ENCODE data around the gene DPP8.
"Not testable (repeated sequence)": the region's sequence is repeated elsewhere in the genome, so short reads cannot be mapped to it uniquely, and the experiment has no call there.

DPP8 gene

DNA sequence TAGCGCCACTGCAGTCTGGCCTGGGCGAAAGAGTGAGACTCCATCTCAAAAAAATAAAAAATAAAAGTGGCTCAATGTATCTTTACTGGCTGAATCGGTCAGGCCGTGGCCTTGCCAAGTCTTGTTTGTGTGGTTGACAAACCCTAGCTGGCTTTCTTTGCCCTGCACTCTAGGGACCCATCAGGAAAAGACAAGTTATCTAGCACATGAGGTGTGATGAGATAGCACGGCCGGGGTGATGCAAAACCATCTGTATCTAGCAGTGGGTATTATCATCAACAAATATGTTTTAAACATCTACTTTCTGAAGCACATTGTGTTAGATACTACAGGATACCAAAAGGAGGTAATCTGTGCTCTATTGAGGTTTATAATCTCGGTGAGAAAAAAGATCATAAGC is 3.9 kb upstream of the DPP8 start:
- DNase-seq, result no peak

DNA sequence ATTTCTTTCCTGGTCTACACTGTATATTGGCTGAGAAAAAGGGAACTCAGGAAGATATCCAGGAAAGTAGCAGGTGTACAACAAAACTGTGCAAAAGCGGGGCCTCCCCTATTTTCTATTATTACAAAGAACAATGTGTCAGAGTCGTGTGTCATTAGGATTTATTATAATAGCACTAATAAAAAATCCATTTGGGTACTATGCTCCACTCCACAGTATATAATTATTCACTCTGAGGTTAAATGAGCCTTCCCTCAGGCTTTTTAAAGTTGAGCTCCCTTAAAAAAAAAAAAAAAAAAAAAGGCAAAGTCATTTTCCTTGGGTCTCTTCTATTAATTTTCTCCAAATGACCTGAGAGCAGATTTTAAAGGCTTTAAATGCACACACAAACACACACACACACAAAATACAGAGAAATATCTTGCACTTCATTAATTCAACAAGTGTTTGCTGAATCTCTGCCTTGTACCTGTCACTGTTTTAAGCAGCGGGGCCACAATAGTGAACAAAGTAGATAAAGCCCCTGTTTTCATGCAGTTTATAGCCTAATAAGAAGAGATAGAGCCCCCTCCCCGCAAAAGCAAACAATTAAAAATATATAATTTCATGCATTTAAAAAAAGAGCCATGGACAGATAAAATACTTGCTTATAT is 1.3 kb upstream of the DPP8 start:
- DNase-seq, result no peak

DNA sequence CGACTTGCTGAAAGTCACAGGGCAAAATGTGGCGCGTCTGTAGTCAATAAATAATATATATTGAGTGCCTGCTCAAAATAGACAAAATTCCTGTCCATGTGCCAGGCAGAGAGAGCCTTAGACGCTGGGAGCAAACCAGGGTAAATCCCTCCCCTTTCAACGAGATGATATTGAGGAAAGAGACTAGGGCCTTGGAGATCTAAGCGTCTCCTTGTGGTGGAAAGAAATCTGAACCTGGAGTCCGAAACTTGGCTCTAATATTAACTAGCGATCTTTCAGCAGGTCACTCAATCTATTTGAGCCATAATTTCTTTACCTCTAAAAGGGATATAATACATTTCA is 348 bp upstream of the DPP8 start:
- DNase-seq, result no peak

DNA sequence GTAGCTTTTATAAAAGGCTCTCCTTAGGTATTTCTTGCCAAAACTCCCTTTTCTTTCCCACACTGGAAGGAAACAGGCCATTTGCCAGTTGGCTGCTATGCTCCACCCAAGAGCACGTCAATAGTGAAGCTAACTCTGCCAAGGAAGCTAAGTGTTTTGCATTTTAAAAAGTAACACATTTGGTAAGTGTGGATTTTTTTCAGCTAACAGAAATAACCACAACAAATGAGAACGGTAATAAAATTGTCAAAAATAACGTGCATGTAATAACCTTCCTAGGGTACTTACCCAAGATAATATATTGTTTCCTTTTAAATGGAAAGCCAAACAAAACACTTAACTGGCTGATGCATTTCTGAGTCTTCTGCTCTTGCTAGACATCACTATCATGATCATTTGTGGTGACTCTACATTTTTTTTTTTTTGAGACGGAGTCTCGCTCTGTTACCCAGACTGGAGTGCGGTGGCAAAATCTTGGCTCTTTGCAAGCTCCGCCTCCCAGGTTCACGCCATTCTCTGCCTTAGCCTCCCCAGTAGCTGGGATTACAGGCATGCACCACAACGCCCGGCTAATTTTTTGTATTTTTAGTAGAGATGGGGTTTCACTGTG is 4.6 kb downstream of the DPP8 start:
- no peak for DNase-seq

DNA sequence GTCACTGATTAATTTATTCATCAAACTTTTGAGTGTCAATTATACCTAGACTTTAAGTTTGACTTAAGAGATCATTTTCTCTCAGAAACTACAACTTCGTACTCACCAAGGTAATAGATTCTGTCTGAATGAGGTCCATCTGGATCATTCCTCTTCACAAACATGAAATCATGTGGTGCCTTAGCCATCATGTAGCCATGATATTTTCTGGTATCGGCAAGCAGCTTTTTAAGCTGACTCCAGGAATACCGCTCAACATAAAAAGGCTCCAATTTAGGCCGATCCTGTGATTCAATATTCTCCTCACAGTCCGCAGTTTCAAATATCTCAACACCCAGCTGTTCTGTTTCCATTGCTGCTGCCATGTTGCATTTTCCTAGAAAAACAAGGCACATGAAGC is 5.3 kb downstream of the DPP8 start:
- DNase-seq, result no peak

DNA sequence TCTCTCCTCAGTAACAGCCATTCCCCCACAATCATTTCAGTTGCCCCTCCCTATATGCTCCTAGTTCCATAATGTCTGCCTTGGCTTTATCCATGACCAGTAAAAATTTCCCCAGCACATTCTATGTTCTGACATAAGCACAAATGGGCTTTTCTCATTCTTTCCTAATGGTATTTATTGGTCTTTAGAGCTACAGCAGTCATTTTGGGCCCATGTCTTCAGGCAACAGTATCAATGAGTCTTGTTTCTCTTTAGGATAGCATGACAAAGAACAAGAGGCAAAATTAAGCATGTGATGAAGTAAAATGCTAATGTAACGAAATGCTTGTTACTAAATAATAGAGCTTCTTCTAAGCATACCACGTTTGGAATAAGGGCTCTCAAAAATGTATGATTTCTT is 8.2 kb downstream of the DPP8 start:
- DNase-seq, result no peak

DNA sequence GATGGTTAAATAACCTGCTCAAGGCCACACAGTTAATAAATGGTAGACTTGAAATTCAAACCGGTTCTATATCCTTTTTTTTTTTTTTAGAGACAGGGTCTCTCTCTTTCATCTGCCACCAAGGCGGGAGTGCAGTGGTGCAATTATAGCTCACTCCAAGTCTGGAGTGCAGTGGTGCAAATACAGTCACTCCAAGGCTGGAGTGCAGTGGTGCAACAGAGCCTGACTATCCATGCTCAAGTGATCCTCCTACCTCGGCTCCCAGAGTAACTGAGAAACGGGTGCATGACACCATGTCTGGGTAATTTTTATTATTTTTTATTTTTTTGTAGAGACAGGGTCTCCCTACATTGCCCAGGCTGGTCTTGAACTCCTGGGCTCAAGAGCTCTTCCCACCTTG is 23.4 kb downstream of the DPP8 start:
- no peak for DNase-seq

DNA sequence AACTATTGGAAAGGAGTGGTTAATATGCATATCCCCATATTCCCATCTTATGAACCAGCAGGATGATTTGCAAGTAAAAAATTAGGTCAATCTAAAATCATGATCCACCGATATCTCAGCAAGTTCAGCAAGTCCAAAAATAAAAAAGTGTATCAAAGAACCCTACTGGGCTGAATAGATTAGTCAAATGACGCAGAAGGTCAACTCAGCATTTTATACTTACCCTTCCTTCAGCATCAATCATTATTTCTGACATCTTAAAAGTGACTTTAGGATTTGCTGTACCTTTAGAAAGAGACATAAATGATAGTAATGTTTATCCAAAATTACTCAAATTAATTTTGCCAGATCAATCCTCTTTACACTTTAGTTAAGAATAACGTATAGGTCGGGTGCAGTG is 32.6 kb downstream of the DPP8 start:
- no peak for DNase-seq

DNA sequence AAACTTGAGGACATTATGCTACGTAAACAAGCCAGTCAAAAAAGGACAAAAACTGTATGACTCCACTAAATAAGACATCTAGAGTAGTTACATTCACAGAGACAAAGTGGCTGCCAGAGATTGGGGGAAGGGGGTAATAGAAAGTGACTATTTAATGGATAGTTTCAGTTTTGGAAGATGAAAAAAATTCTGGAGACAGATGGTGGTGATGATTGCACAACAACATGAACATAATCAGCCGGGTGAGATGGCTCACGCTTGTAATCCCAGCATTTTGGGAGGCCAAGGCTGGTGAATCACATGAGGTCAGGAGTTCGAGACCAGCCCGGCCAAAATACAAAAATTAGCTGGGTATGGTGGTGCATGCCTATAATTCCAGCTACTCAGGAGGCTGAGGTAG is 40.6 kb downstream of the DPP8 start:
- no peak for DNase-seq

DNA sequence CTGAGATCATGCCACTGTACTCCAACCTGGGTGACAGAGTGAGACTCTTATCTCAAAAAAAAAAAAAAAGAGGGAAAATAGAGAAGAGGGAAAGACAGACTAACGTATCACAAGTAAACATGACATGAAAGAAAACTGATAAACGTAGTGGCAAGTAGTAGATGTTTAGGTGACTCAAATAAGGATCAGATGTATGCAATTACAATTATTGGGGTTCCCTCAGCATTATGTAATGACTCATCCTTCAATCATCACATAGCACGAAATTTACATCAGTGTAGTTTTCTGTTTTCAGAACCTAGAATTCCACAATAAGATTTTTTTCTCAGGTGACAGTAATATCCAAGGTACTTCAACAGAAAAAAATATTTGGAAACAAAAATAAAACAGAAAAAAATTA is 46.6 kb downstream of the DPP8 start:
- DNase-seq, result no peak

DNA sequence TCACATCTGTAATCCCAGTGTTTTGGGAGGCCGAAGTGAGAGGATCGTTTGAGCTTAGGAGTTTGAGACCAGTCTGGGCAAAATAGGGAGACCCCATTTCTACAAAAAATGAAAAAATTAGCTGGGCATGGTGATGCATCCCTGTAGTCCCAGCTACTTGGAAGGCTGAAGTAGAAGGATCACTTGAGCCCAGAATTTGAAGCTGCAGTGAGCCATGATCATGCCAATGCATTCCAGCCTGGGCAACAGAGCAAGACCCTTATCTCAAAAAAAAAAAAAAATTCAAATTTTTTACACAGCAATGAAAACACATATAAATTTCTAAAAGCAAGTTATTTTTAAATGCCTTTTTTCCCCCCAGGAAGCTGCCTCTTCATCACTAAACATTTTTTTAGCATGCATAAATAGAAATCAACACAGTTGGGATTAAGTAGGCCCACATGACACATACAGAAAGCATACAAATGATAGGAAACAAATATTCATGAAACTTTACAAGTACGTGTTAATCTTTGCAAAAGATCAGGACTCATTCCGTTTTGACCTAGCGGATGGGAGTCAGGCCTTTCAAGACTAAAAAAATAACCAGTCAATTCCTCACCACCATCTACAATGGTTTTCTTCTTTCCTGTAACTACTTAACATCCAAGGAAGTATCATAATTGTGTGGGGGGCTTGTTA is 49.1 kb downstream of the DPP8 start:
- no peak for DNase-seq

DNA sequence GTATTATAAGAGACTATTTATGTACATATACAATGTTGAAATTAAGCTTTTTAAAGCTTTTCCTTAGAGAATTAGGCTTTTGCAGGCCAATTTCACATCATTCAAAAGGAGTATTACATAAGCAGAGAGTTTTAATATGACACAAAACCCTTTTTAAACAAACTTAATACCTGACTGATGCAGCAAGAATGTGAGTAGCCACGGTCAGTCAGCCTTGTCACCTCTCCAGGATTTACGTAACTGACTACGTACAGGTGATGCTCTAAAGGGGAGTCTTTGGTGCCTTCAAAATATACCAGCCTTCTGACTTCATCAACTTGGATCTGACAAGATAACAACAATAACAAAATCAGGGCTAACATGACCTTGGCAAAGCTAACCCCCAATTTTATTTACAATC is 50.6 kb downstream of the DPP8 start:
- no peak for DNase-seq

DNA sequence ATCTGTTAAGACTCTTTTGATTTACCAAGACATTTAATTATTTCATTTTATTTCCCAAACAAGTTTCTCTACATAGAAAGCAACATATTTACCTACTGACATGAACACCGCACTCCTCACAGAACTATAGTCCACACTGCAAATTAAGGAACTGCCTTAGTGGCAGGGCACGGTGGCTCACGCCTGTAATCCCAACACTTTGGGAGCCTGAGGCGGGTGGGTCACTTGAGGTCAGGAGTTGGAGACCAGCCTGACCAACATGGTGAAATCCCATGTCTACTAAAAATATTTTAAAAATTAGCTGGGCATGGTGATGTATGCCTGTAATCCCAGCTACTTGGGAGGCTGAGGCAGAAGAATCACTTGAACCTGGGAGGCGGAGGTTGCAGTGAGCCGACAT is 54.4 kb downstream of the DPP8 start:
- not testable (repeated sequence) for DNase-seq

DNA sequence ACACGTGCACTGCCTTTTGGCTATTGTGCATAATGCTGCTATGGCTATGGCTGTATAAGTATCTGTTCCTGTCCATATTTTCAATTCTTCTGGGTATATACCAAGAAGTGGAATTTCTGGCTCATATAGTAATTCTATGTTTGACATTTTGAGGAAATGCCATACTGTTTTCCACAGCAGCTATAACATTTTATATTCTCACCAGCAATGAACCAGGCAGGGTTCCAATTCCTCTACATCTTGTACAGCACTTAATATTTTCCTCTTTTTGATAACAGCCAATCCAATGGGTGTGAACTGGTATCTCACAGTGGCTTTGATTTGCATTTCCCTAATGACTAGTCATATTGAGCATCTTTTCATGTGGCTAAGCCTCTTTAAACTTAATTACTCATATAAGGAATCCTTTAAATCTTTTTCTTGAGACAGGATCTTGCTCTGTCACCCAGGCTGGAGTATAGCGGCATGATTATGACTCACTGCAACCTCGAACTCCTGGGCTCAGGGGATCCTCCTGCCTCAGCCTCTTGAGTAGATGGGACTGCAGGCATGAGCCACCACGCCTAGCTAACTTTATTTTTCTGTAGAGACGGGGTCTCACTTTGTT is 56.6 kb downstream of the DPP8 start:
- DNase-seq, result peak; percentile 46

DNA sequence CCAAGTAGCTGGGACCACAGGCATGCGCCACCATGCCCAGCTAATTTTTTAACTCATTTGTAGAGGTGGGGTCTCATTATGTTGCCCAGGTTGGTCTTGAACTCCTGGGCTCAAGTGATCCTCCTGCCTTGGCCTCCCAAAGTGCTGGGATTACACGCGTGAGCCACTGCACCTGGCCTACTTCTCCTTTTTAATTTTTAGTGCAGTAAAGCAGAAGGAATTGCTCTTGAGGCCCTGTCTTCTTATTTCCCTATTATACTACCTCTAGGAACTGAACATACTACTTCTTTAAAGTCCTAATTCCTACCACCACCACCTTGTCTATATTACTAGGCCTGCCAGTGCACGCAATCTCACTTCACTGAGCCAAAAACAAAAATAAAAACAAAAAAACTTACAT is 62.2 kb downstream of the DPP8 start:
- DNase-seq, result not testable (repeated sequence)

DNA sequence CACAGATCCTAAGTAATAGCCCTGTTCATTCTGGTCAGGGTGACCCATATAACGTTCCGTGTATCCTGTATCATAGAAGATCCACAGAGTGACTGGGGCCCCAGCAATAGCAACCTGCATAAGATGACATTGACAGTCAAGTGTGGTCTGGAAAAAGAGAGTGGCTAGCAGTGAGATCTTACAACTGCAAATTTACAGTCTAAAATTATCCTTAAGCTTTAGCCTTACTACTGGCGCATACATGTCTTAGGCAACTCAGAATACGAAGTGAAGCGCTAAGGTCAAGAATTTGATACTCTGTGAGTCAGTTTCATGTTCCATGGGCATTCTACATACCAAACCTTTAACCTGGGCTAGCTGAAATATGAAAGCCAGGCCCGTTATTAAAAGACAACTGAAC is 65.5 kb downstream of the DPP8 start:
- no peak for DNase-seq

DNA sequence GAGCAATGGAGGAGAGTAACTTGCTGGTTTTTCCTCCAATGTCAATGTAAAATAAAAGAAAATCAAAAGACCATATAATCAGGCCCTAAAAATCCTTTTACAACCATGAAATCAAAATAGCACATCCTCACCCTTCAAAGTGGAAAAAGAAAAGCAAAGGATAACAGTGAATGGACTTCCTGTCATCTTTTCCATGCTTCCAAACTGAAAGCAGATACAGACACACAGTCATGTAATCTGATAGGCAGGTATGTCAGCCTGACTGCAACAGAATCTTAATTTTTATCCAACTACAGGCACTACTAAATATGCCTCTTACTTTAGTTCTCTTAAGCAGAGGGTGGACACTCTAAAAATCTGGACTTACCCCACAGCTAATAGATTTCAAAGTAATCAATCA is 66.9 kb downstream of the DPP8 start:
- DNase-seq, result no peak

DNA sequence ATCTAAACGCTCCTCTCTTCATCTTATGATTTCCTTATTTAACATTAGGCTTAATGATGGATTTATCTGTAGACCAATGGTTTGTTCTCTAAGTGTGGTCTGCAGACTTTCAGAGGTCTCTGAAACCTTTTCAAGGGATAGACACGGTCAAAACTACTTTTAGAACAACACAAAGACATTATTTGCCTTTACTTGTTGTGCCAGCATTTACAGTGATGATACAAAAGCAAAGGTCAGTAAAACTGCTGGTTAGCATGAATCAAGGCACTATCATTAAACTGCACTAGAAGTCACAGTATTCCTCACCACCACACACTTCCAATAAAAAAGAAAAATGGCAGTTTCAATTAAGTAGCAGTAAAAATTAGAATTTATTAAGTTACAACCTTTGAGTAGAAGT is 70.3 kb downstream of the DPP8 start:
- DNase-seq, result no peak

DNA sequence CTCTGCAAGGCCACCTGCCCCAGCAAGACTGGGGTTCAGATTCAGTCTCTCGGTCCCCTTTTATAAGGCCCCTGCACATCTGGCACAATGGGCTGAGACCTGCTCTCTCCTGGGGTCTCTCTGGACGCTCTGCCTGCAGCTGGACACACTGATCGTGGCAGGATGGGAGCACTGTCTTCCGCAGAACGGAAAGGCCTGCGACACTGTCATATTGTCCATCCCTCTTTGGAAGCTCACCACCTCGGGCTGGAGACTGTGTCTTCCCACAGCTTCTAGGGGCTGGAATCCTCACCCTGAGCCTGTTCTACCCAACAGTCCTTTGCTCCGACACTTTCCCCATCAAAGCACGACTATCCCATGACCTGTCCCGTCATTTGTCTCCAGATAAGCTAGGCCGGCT is 83.3 kb downstream of the DPP8 start:
- DNase-seq, result no peak

DNA sequence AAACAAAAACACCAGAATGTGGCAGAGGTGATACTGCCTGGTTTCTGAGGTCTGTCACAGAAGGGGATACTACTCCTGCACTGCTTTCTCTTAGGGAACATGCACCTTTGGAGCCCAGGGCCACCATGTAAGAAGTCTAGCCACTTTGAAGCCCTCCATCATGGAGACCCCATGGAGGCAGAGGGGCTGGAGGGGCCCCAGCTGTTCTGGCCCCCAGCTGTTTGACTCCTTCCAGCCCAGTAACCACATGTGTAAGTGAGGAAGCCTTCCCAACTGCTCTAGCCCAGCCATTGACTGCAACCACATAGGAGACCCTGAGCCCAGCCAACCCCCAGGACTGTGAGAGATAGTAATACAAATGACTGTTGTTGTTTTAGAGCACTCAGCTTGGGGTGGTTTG is 85.8 kb downstream of the DPP8 start:
- no peak for DNase-seq

DNA sequence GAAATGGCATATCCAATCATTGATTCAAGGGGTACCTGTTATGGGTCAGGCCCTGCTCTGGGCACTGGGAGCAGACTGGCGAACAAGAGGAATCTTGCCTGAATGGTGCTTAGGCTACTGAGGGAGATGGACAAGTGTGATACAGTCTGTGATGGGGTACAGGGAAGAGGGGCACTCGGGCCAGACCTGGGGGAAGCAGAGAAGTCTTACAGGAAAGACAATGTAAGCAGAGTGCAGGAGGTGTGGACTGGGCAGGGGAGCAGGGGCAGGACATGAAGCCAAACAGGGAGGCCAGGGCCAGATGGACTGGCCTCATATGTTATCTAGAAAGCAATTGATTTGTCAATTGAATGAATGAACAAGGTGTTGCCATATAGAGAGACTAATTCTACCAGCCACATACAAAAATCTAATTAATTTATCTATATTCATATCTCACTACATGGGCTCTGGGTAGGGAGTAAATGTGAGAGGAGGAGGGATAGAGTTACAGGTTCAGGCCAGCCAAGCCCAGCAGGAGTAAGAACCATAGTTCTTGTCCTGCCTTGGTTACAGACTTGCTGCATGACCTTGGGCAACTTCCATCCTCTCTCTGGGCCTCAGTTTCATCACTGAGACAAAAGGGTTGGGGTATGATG is 91.2 kb downstream of the DPP8 start:
- DNase-seq, result no peak

DNA sequence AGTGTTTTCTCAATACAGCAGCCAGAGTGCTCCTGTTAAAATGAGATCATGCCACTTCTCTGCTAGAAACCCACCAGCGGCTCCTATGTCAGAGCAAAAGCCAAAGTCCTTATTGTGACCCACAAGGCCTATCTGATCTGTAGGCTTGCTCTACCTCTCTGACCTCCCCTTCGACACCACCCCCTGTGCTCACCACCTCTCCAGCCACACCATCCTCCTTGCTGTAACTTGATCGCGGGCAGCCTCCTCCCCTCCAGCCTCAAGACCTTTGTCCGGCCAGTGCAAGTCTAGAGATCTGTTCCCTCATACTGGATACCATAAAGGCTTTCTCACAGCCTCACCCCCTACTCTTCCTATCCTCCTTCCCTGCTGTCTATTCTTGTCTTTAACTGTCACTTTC is 92.8 kb downstream of the DPP8 start:
- DNase-seq, result no peak

DNA sequence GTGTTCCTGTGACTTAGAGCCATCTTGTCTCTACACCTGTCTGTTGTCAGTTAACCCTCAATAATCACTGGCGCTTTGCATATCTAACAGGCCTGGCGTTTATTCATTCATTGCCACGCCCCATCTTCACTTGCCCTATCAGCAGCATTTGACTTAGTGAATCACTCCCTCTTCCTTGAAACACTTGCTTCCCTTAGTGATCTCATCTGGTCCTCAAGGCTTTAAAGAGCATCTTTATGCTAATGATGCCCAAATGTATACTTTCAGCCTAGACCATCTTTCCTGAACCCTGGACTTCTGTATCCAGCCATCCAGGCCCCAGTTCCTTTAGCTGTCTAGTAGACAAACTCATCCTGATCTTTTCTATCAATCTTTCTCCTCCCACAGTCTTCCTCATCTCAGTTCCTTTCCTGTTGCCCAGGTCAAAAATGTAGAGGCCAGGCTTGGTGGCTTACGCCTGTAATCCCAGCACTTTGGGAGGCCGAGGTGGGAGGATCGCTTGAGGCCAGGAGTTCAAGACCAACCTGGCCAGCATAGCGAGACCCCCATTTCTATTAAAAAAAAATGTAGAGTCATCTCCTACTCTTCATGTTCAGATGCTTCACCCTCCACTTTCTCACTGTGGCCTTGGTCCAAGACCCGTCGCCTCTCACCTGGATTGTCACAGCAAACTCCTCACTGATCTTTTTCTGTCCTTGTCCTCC is 93.4 kb downstream of the DPP8 start:
- DNase-seq, result no peak
